DMS 273 (cell line): Measurements from ENCODE around the gene SYTL3.

Experiments
- DNase-seq: peaks from one replicate; lab custom pipeline; 2025; ENCODE audit not compliant: unreplicated experiment; lab: John Stamatoyannopoulos, UW

SYTL3 gene

DNA sequence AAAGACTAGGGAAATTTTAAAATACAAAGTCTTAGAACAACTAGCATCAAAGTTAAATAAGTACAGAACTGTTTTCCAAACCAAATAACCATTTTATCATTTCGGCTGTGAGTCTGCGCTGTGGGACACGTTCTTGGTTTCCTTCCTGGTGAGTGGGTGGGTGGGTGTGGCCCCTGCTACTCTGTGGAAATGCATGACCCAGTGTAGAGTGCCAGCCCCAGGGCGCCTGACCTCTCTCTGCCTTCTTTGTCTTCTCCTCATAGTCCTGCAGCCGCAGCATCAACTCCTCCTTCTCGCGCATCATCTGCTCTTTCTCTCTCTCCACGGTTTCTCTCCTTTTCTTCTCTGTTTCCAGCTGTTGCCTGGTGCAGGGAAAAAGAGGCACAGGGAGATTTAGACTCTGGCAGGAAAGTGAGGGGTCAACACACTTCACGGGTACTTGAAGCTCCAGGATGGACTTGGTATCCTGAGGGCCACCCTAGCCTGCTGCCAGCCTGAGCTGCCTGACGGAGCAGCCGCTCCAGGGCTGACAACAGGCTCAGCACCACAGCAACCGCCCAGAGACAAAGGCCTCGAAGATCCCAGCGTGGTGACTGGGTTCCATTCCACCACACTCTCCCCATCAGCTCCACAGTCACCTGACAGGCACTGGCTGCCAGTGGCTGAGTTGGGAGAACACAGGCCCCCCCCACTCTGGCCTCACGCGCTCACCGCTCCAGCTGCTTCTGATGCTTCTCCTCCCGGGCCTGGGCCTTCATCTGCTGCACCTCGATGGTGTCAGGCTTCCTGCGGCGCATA lies 120.9 kb downstream of the SYTL3 start:
- peak; percentile 67 for DNase-seq

GRCh38 chr6:158771399-158772152 lies 121.7 kb downstream of the SYTL3 start:
- no peak for DNase-seq

GRCh38 chr6:158772172-158772571 lies 122.3 kb downstream of the SYTL3 start:
- no peak for DNase-seq

GRCh38 chr6:158772851-158773371 lies 123.1 kb downstream of the SYTL3 start:
- DNase-seq: no peak

DNA sequence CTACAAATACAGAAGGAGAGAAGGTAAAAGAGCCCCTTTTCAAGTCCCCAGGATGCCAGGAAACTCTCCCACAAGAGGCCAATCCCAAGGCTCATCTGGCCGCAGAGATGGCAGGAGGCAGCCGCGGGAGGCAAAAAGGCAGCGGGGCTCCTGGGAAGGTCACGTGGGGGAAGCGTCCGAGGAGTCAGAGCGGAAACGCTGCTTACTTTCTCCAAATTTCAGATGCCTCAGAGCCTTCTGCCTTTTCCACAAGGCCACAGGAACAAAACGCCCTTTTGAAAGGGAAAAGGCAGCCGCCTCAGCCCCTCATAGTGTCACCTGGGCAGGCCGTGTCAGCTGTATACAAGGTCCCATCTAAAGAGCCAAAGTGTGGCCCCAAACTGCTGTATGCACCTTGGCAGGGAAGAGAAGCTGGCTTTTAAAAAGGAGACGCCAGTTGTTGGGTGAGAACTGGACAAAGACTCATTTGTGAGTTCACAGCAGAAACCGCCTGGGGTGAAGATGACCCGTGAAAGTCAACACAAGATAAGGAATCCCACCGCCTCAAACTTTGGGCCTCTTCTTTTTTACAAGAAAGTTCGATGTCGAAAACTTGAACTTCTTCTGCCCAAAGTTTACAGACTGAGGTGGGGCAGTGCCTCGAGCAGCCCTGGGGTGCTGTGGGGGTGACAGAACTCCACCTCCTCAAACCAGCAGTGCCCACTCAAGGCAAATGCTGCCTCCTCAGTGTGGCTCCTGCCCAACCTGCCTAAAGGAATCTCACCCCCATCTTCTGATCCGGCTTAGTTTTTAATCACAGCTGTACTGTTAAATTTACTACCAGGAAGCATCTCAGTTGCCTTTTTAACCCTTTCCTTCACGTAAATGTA lies 124.0 kb downstream of the SYTL3 start:
- no peak for DNase-seq

DNA sequence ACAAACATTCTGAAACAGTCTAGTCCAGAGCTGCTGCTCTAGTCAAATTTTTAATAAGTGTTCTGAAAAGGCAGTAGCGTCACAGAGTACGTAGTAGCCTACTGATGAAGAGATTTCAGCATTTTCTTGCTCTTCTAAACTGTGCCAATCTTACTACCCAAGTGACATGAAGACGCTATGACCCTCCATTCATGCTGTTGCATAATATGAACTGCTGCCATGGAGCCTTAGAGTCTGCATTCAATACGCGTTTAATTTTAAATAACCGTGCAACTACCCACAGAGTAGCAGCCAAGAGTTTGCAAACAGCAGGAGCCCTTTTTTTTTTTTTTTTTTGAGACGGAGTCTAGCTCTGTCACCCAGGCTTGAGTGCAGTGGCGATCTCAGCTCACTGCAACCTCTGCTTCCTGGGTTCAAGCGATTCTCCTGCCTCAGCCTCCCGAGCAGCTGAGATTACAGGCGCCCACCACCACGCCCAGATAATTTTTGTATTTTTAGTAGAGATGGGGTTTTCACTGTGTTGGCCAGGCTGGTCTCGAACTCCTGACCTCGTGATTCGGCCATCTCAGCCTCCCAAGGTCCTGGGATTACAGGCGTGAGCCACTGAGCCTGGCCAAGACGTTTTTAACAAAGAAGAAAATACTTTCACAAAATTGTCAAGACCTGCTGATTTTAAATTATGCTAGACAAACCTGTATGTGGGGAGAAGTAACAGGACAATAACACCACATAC lies 125.0 kb downstream of the SYTL3 start:
- DNase-seq: no peak

GRCh38 chr6:158775832-158776231 lies 126.0 kb downstream of the SYTL3 start:
- no peak for DNase-seq

GRCh38 chr6:158776737-158777136 lies 126.9 kb downstream of the SYTL3 start:
- DNase-seq: no peak

GRCh38 chr6:158777510-158777909 lies 127.7 kb downstream of the SYTL3 start:
- DNase-seq: no peak

- DNase-seq: no peak
Observed at GRCh38 chr6:158778005-158778527, 128.2 kb downstream of the SYTL3 start.

GRCh38 chr6:158780246-158780884 lies 130.5 kb downstream of the SYTL3 start:
- DNase-seq: no peak

- DNase-seq: no peak
Observed at GRCh38 chr6:158780988-158781691, 131.3 kb downstream of the SYTL3 start.

- DNase-seq: no peak
Observed at GRCh38 chr6:158781692-158782373, 132.0 kb downstream of the SYTL3 start.

GRCh38 chr6:158782432-158783166 lies 132.7 kb downstream of the SYTL3 start:
- no peak for DNase-seq

- DNase-seq: no peak
Observed at GRCh38 chr6:158783167-158783450, 133.3 kb downstream of the SYTL3 start.

- DNase-seq: no peak
Observed at GRCh38 chr6:158783851-158784250, 134.0 kb downstream of the SYTL3 start.

GRCh38 chr6:158784505-158784904 lies 134.7 kb downstream of the SYTL3 start:
- no peak for DNase-seq

DNA sequence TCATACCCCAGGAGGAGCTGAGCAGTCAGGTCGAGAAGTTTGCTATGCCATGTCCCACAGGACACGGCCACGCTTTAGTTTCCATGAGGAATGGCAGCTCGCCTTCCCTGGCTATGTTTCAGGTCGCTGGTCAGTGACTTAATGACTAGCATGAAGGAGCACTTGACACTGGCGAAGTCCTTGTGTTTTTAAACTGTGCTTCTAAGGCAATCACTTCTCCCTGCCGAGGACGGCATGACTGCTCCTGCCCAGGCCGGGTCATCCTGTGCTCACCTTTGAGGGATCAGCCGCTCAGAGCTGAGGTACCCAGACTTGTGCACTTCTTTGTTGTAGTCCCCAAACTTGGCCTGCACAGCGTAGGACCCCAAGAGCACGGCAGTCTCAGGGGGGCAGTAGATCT lies 135.2 kb downstream of the SYTL3 start:
- no peak for DNase-seq
